ENCODE results near the gene CCDC197.
A peak's percentile ranks its signal among the peaks of the same experiment; 100 is the strongest.

DNA sequence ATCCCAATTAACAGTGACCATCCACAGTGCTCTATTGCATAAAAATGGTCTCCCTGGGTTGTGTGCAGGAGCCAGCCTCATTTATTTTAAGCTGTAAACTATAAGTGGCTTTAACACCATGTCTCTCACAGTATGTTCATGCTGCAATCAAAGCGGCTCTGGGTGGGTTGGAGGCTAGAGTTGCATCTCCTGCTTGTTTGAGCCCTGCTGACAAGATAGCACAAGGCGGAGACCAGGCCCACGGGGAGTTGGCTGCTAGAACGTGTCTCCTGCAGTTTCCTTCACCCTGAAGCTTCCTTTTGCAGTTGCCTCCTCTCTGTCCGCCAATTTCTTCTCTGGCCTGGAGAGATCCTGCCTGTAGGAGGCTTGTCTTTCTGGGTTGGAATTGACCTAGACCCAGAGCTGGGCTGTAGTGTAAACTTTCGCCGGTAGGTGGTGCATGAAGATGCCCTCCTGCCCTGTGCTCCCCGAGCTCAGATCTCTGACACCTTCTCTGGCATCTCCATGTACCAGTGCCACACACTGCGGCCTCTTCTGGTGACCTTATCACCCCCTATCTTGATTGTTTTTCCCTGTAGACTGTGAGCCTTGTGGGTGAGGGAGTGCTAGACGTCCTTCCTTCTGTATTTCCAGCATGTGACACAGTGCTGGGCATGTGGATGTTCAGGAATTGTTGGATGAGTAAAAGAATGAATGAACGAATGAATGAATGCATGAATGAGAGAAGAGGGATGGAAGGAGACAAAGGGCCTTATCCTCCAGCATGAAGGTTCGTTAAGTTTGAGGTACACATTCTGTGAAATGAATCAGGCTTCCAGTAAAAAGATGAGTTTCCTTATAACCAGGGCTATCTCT, 39.4 kb downstream of the CCDC197 start:
- TF ChIP-seq, protein P1, sequence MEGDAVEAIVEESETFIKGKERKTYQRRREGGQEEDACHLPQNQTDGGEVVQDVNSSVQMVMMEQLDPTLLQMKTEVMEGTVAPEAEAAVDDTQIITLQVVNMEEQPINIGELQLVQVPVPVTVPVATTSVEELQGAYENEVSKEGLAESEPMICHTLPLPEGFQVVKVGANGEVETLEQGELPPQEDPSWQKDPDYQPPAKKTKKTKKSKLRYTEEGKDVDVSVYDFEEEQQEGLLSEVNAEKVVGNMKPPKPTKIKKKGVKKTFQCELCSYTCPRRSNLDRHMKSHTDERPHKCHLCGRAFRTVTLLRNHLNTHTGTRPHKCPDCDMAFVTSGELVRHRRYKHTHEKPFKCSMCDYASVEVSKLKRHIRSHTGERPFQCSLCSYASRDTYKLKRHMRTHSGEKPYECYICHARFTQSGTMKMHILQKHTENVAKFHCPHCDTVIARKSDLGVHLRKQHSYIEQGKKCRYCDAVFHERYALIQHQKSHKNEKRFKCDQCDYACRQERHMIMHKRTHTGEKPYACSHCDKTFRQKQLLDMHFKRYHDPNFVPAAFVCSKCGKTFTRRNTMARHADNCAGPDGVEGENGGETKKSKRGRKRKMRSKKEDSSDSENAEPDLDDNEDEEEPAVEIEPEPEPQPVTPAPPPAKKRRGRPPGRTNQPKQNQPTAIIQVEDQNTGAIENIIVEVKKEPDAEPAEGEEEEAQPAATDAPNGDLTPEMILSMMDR (conservative IDR thresholded peaks at IDR 0.05) = peak; percentile 72
- no peak for TF ChIP-seq EZH2 (IDR thresholded peaks at IDR 0.05; ENCODE audit: low read depth)
